ENCODE results near the gene KCTD18.
A peak's percentile ranks its signal among the peaks of the same experiment; 100 is the strongest.

Gene KCTD18

GRCh38 chr2:200509612-200510433 lies at the start of gene KCTD18:
TSS of gene KCTD18 (minus strand) at chr2:200510068. CDS start at chr2:200507016, 3,052 bp downstream.
- H3K4me3 ChIP-seq (ENCODE audit: low read depth, low read length), result peak within 1 kb of the TSS; percentile 68

DNA sequence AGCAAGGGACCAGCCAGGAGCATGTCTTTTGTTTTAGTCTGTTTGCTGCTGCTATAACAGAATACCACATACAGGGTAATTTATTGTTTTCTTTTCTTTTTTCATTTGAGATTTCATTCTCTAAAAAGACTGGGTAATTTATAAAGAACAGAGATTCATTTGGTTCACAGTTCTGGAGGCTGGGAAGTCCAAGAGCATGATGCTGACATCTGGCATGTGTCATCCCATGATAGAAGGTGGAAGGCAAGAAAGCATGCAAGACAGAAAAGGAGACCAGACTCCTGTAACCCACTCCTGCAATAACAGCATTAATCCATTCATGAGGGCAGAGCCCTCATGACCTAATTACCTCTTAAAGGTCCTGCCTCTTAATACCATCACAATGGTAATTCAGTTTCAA lies 30.9 kb upstream of the KCTD18 start:
- no peak overlapping the region for H3K4me3 ChIP-seq (ENCODE audit: low read depth, low read length)

GRCh38 chr2:200538139-200538538 lies 28.3 kb upstream of the KCTD18 start:
- H3K4me3 ChIP-seq (ENCODE audit: low read depth, low read length), result no peak overlapping the region

DNA sequence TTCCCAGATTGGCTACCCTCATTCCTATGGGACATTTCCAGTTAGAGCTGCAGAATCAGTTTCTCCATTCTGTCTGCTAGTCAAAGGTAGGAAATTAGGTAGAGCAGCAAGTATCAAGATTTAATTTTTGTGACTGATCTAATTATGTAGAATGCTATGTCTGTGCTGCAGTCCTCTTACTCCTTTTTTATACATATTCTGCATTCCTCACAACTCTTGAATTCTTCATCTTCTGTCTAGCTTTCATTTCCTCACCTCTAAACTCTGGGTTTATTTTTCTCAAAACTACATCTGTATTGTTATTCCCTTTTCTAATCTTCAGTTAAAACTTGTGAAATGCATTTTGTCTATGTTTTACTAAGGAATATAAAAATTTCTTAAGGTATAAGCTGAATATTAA lies 24.7 kb upstream of the KCTD18 start:
- no peak overlapping the region for H3K4me3 ChIP-seq (ENCODE audit: low read depth, low read length)

DNA sequence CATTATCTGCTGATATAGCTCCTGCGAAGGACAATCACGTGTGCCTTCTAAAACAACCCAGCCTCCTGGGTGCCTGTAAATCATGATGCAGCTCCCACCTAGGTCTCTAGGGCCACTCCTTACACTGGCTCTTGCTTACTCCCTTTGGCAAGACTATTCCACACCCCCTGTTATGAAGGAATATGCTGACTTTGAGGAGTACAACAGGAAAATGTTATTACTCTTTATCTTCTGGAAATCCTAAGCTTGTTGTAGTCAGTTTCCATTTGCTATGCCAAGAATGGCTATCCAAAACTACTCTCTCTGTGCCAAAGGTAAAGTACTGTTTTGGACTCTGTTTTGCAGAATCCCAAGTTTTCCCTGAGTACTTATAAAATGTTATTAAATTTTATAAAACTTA lies 23.9 kb upstream of the KCTD18 start:
- H3K4me3 ChIP-seq (ENCODE audit: low read depth, low read length), result no peak overlapping the region

DNA sequence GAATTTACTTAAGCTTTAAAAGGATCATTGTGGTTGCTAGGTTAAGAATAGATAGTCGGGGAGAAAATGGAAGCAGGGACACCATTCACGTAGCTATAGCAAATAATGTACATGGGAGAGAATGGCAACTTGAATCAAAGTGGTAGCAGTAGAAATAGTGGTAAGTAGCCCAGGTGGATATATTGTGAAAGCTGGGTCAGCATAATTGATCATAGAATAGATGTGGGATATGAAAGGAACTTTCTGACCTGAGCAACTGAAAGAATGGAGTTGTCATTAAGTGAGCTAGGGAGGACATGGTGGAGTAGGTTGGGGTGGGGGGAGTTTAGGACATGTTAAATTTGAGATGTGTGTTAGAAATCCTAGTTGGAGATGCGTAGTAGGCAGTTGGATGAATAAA lies 18.4 kb upstream of the KCTD18 start:
- no peak overlapping the region for H3K4me3 ChIP-seq (ENCODE audit: low read depth, low read length)

GRCh38 chr2:200525882-200526651 lies 16.2 kb upstream of the KCTD18 start, which contains the start of gene SGO2:
TSS of gene SGO2 (plus strand) at chr2:200526207. CDS start at chr2:200532976, 6,769 bp downstream.
- peak within 1 kb of the TSS; percentile 77 for H3K4me3 ChIP-seq (ENCODE audit: low read depth, low read length)

DNA sequence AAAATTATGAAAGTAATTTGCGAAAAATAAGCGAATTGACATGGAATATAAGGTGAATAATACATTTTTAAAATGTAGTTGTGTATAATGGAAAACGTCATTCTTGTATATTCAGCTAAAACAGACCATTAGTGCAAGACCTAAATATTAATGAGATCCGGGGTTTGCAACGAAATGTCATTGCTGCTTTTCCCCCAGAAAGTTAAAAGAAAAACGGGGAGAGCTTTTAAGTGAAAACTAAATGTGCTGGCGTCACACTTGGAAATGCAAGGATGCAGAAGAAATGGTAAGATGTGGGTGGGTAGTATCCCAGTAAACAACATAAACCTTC lies 15.6 kb upstream of the KCTD18 start:
- peak overlapping the region; percentile 77 for H3K4me3 ChIP-seq (ENCODE audit: low read depth, low read length)

DNA sequence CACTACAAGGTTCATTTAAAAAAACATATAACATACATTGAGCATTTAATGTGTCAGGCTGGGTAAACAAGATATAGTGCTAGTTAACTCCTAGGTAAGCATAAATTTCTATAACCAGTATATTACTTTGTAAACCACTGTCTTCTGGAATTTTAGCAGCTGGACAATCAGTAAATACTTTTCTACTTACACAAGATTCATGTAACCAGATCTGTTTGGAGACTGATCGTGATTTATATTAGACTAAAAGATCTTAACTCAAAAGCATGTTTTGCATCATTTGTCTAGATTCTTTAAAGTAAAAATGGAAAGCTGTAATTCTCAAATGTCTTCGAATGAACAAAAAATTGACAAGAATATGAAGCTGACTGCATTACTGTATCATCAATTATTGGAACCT lies 15.2 kb upstream of the KCTD18 start:
- H3K4me3 ChIP-seq (ENCODE audit: low read depth, low read length), result no peak overlapping the region

GRCh38 chr2:200523604-200524003 lies 13.7 kb upstream of the KCTD18 start:
- no peak overlapping the region for H3K4me3 ChIP-seq (ENCODE audit: low read depth, low read length)

DNA sequence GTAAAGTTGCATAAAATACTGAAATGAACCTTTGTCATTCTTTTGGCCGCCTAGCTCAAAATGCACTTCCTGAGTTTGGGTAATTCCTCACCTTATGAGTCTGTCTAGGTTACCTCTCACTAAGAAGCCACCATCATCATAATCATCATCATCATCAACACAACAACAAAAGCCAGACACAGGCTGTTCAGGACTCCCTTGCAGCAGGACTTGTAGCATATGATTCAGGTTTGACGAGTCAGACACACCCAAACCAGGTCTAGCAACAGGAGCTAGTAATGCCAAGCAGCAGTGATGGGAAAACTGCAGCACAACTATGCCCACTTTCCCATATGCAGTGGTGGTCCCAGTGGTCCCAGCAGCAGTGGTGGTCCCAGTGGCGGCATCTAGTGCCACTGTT lies 13.3 kb upstream of the KCTD18 start:
- H3K4me3 ChIP-seq (ENCODE audit: low read depth, low read length), result no peak overlapping the region

- no peak overlapping the region for H3K4me3 ChIP-seq (ENCODE audit: low read depth, low read length)
Observed at GRCh38 chr2:200515155-200515554, 5.3 kb upstream of the KCTD18 start.

DNA sequence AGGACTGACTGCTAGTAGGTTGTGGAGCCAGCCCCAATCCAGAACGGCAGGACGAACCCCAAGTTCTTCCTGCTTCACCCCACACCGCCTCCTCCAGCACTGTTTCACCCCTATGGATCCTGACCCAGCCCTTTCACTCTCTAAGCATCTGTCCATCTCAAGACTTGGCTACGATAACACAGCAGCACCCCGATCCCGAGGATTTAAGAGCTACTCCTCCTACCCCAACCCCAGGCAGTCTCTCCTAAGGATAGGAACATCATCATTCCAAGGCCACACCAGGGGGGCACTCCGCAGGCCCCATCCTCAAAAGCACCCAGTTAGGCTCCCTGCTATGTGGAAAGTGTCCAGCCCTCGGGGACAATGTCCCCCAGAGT lies 645 bp downstream of the KCTD18 start:
- peak overlapping the region; percentile 68 for H3K4me3 ChIP-seq (ENCODE audit: low read depth, low read length)

- no peak overlapping the region for H3K4me3 ChIP-seq (ENCODE audit: low read depth, low read length)
Observed at GRCh38 chr2:200507179-200507578, 2.7 kb downstream of the KCTD18 start.

GRCh38 chr2:200506679-200507078 lies 3.2 kb downstream of the KCTD18 start:
- no peak overlapping the region for H3K4me3 ChIP-seq (ENCODE audit: low read depth, low read length)

DNA sequence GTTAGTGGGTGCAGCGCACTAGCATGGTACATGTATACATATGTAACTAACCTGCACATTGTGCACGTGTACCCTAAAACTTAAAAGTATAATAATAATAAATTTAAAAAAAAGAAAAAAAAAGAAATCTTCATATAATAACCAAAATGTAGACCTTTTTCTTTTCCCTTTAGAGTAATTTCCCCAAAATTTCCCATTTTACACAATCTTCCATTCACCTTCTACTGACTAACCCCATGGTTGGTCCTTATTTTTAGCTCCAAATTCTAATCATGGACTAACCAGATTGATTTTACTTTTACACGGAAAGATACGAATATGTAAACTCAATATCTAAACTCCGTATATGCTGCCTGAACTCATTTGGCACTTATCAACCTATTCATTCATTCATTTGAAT lies 7.7 kb downstream of the KCTD18 start:
- no peak overlapping the region for H3K4me3 ChIP-seq (ENCODE audit: low read depth, low read length)

GRCh38 chr2:200498402-200499162 lies 11.3 kb downstream of the KCTD18 start:
- no peak overlapping the region for H3K4me3 ChIP-seq (ENCODE audit: low read depth, low read length)

DNA sequence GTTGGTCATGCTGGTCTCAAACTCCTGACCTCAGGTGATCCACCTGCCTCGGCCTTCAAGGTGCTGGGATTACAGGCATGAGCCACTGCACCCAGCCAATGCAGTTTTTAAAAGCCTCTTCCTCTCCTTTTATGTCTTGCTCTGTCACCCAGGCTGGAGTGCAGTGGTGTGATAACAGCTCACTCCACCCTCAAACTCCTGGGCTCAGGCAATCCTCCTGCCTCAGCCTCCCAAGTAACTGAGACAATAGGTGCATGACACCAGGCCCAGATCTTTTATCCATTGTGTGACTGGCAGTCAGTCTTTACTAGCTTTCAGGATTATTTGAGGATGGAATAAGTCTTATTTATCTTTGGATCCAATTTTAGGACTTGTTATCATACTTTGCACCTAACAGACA lies 13.2 kb downstream of the KCTD18 start:
- H3K4me3 ChIP-seq (ENCODE audit: low read depth, low read length), result no peak overlapping the region

- no peak overlapping the region for H3K4me3 ChIP-seq (ENCODE audit: low read depth, low read length)
Observed at GRCh38 chr2:200494048-200494447, 15.8 kb downstream of the KCTD18 start.

DNA sequence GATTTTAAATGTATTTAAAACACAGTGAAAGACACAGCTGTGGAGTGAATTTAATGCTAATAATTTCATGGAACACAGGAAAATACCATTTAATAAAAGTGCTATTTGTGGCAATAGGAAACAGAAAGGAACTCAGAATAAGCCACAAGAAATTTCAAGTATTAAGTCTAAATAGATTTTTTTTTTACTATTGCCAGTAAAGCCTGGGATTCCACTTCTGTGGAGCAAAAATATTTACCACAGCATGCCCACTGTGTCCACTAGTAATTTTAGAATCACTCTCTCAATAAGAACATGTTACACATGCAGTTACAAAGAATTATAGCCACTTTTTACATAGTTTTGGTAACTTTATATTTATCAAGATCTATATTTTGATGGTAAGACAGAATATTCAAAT lies 17.2 kb downstream of the KCTD18 start:
- no peak overlapping the region for H3K4me3 ChIP-seq (ENCODE audit: low read depth, low read length)

GRCh38 chr2:200490001-200490400 lies 19.9 kb downstream of the KCTD18 start:
- H3K4me3 ChIP-seq (ENCODE audit: low read depth, low read length), result no peak overlapping the region

- no peak overlapping the region for H3K4me3 ChIP-seq (ENCODE audit: low read depth, low read length)
Observed at GRCh38 chr2:200488169-200488568, 21.7 kb downstream of the KCTD18 start.
